A673 (cell line): ENCODE results near the gene TIA1.
"Not testable (repeated sequence)": the region's sequence is repeated elsewhere in the genome, so short reads cannot be mapped to it uniquely, and the experiment has no call there.

Source experiments
- CTCF ChIP-seq: fragments of 300-800, 200-600 bp; sonication (generic); conservative IDR thresholded peaks from 2 replicates; pipeline ENCODE4 v1.5.1; 2017; ENCODE audit warnings: low read depth, mild to moderate bottlenecking, antibody characterized with exemption, low read length, moderate library complexity, mixed read lengths
- EZH2 ChIP-seq: fragments of 200-600 bp; sonication (generic); IDR thresholded peaks from 2 replicates; pipeline ENCODE4 v1.6.1; 2017; ENCODE audit warnings: borderline replicate concordance, low read depth, mild to moderate bottlenecking, mixed read lengths, antibody characterized with exemption, low read length; ENCODE audit not compliant: poor library complexity, severe bottlenecking

- TF ChIP-seq CTCF, EZH2: not testable (repeated sequence)
Measured at GRCh38 chr2:70169654-70170245, 78.7 kb downstream of the TIA1 start.
